Activated CD8-positive, alpha-beta memory T cell treated with anti-CD3 and anti-CD28 coated beads, Interleukin-2, amount 10 ng/mL, durations not matched to agents 7 days and 5 days (primary cell): Measurements from ENCODE around the gene STK11. TPM values are rescaled to one million over a fixed set of nuclear protein-coding genes. Genes with fewer than 3 reads are reported as not detected.

Experiments
- ATAC-seq: fragments of 150-1000 bp; cut with Tn5 transposase; one replicate; pipeline ENCODE4 v1.10.0; 2021; ENCODE audit warnings: moderate library complexity
- CTCF ChIA-PET: fragments of 350-600 bp; sonication (Branson Sonifier 250); formaldehyde crosslinking; loops from one replicate; lab custom pipeline; 2021; ENCODE audit warnings: antibody characterized with exemption; lab: Charles Lee
- DNase-seq: peaks from one replicate; pipeline ENCODE4 v3.0.0-alpha.2; 2020
- H3K27ac Mint-ChIP-seq: one replicate; pipeline ENCODE4 v1.8.0; 2021; ENCODE audit warnings: mild to moderate bottlenecking, mixed read lengths
- H3K27me3 Mint-ChIP-seq: one replicate; pipeline ENCODE4 v1.8.0; 2021; ENCODE audit warnings: mixed read lengths
- H3K36me3 Mint-ChIP-seq: one replicate; pipeline ENCODE4 v1.8.0; 2021; ENCODE audit warnings: mild to moderate bottlenecking, mixed read lengths
- H3K4me1 Mint-ChIP-seq: one replicate; pipeline ENCODE4 v1.8.0; 2021; ENCODE audit warnings: mixed read lengths
- H3K4me3 Mint-ChIP-seq: one replicate; pipeline ENCODE4 v1.8.0; 2021; ENCODE audit warnings: mild to moderate bottlenecking, moderate library complexity, mixed read lengths
- H3K9me3 Mint-ChIP-seq: one replicate; pipeline ENCODE4 v1.8.0; 2022; ENCODE audit warnings: low read depth, mixed read lengths
- total RNA-seq, 2 experiments: library from RNA; stranded (reverse); gene quantifications; one replicate each; pipeline ENCODE4 v1.2.3, GENCODE V29; 2021

The STK11 gene
- total RNA-seq, 2 experiments from 2014 or later = 76.7 to 80.5 TPM

GRCh38 chr19:1236576-1236975, 31.0 kb downstream of the STK11 start:
- Mint-ChIP-seq H3K4me3 (no peak overlapping the region), H3K4me1 (peaks cover 15% of the 10 kb centered on the region), H3K27ac (no peak overlapping the region), H3K36me3 (no peaks in the 10 kb centered on the region), H3K9me3 (no peaks in the 10 kb centered on the region), H3K27me3 (peaks cover 16% of the 10 kb centered on the region)
- ATAC-seq (no peak), DNase-seq (no peak)
- CTCF ChIA-PET = interaction anchor here (0.7 kb wide), 1 partner anchor 70 kb away, joined by 3 read pairs; no protein-coding TSS in a partner anchor

GRCh38 chr19:1237027-1237659, 31.6 kb downstream of the STK11 start:
- DNase-seq (no peak), ATAC-seq (no peak)
- H3K36me3 Mint-ChIP-seq = no peaks in the 10 kb centered on the region
- peaks cover 16% of the 10 kb centered on the region for H3K4me1 Mint-ChIP-seq
- no peak overlapping the region for H3K27ac Mint-ChIP-seq
- no peaks in the 10 kb centered on the region for H3K9me3 Mint-ChIP-seq
- H3K4me3 Mint-ChIP-seq = no peak overlapping the region
- peaks cover 16% of the 10 kb centered on the region for H3K27me3 Mint-ChIP-seq
- CTCF ChIA-PET = no interaction called here

GRCh38 chr19:1237754-1238368, 32.3 kb downstream of the STK11 start, which contains the start of gene CBARP:
CBARP (minus strand) TSS chr19:1238005; CDS start chr19:1236100, 1,905 bp downstream.
- Mint-ChIP-seq H3K4me1 (peaks cover 23% of the 10 kb centered on the region), H3K4me3 (peak within 1 kb of the TSS; percentile 46), H3K27me3 (peaks cover 16% of the 10 kb centered on the region), H3K36me3 (no peaks in the 10 kb centered on the region), H3K9me3 (no peaks in the 10 kb centered on the region), H3K27ac (no peak within 1 kb of the TSS)
- ATAC-seq = no peak
- CTCF ChIA-PET = interaction anchor here (1.0 to 10.1 kb wide), 4 partner anchors 15 to 318 kb away, joined by 3 to 723 read pairs (median 4); partner anchors contain the start of gene CIRBP
- no peak for DNase-seq

GRCh38 chr19:1238369-1239303, 33.1 kb downstream of the STK11 start:
- no peaks in the 10 kb centered on the region for H3K9me3 Mint-ChIP-seq
- H3K27ac Mint-ChIP-seq = no peak overlapping the region
- no peak for DNase-seq
- H3K4me1 Mint-ChIP-seq = peaks cover 31% of the 10 kb centered on the region
- CTCF ChIA-PET = interaction anchor here (0.8 to 10.1 kb wide), 7 partner anchors 16 to 319 kb away, joined by 3 to 723 read pairs (median 3); partner anchors contain the start of gene CIRBP
- H3K36me3 Mint-ChIP-seq = no peaks in the 10 kb centered on the region
- H3K4me3 Mint-ChIP-seq = peak overlapping the region; percentile 46
- ATAC-seq = no peak
- H3K27me3 Mint-ChIP-seq = peaks cover 16% of the 10 kb centered on the region

- ATAC-seq = no peak
- CTCF ChIA-PET = interaction anchor here (1.0 to 10.1 kb wide), 5 partner anchors 17 to 211 kb away, joined by 3 to 723 read pairs (median 3); partner anchors contain the start of gene CIRBP
- H3K9me3 Mint-ChIP-seq = no peaks in the 10 kb centered on the region
- H3K27me3 Mint-ChIP-seq = peaks cover 16% of the 10 kb centered on the region
- no peak overlapping the region for H3K27ac Mint-ChIP-seq
- H3K4me1 Mint-ChIP-seq = peaks cover 31% of the 10 kb centered on the region
- no peak overlapping the region for H3K4me3 Mint-ChIP-seq
- H3K36me3 Mint-ChIP-seq = no peaks in the 10 kb centered on the region
- no peak for DNase-seq
Measured at GRCh38 chr19:1239420-1239795, 33.8 kb downstream of the STK11 start.

- CTCF ChIA-PET = interaction anchor here (0.6 to 10.1 kb wide), 21 partner anchors 9 to 333 kb away, joined by 3 to 723 read pairs (median 3); partner anchors contain the start of genes CIRBP, CNN2 and FAM174C
- Mint-ChIP-seq H3K27ac (peak overlapping the region; percentile 66), H3K4me1 (peaks cover 35% of the 10 kb centered on the region), H3K36me3 (no peaks in the 10 kb centered on the region), H3K27me3 (peaks cover 16% of the 10 kb centered on the region), H3K4me3 (peak overlapping the region; percentile 73), H3K9me3 (no peaks in the 10 kb centered on the region)
- ATAC-seq (peak; percentile 65), DNase-seq (peak; percentile 93)
Measured at GRCh38 chr19:1239796-1240737, 34.5 kb downstream of the STK11 start.

- peak overlapping the region; percentile 84 for H3K27ac Mint-ChIP-seq
- no peaks in the 10 kb centered on the region for H3K9me3 Mint-ChIP-seq
- DNase-seq = no peak
- CTCF ChIA-PET = interaction anchor here (0.6 to 10.1 kb wide), 23 partner anchors 8 to 378 kb away, joined by 3 to 723 read pairs (median 3); partner anchors contain the start of genes CIRBP, CNN2, FAM174C and WDR18
- H3K4me1 Mint-ChIP-seq = peaks cover 35% of the 10 kb centered on the region
- no peaks in the 10 kb centered on the region for H3K36me3 Mint-ChIP-seq
- peak overlapping the region; percentile 73 for H3K4me3 Mint-ChIP-seq
- ATAC-seq = no peak
- peaks cover 14% of the 10 kb centered on the region for H3K27me3 Mint-ChIP-seq
Measured at GRCh38 chr19:1240925-1241324, 35.3 kb downstream of the STK11 start.

- H3K27ac Mint-ChIP-seq = peak within 1 kb of the TSS; percentile 84
- CTCF ChIA-PET = interaction anchor here (0.6 to 10.1 kb wide), 14 partner anchors 18 to 379 kb away, joined by 3 to 723 read pairs (median 4); partner anchors contain the start of genes CIRBP, CNN2, FAM174C and WDR18
- peak; percentile 96 for DNase-seq
- no peaks in the 10 kb centered on the region for H3K9me3 Mint-ChIP-seq
- H3K4me1 Mint-ChIP-seq = peaks cover 35% of the 10 kb centered on the region
- H3K36me3 Mint-ChIP-seq = no peaks in the 10 kb centered on the region
- peak within 1 kb of the TSS; percentile 73 for H3K4me3 Mint-ChIP-seq
- peak; percentile 76 for ATAC-seq
- peaks cover 13% of the 10 kb centered on the region for H3K27me3 Mint-ChIP-seq
Measured at GRCh38 chr19:1241417-1242095, 36.0 kb downstream of the STK11 start, which contains the start of gene ATP5F1D. ATP5F1D (plus strand) TSS chr19:1241751; CDS start chr19:1241851, 100 bp downstream.

- peaks cover 5% of the 10 kb centered on the region for H3K27me3 Mint-ChIP-seq
- DNase-seq = peak; percentile 91
- peak overlapping the region; percentile 87 for H3K27ac Mint-ChIP-seq
- peaks cover 28% of the 10 kb centered on the region for H3K4me1 Mint-ChIP-seq
- no peaks in the 10 kb centered on the region for H3K9me3 Mint-ChIP-seq
- CTCF ChIA-PET = interaction anchor here (0.7 to 10.1 kb wide), 48 partner anchors 12 to 611 kb away, joined by 3 to 723 read pairs (median 4); partner anchors contain the start of genes ABCA7, CIRBP, CNN2 and FAM174C
- peak overlapping the region; percentile 59 for H3K4me3 Mint-ChIP-seq
- no peaks in the 10 kb centered on the region for H3K36me3 Mint-ChIP-seq
- ATAC-seq = peak; percentile 38
Measured at GRCh38 chr19:1243768-1244692, 38.5 kb downstream of the STK11 start.

- H3K36me3 Mint-ChIP-seq = peaks cover 2% of the 10 kb centered on the region
- no peaks in the 10 kb centered on the region for H3K27me3 Mint-ChIP-seq
- peak overlapping the region; percentile 87 for H3K27ac Mint-ChIP-seq
- peak overlapping the region; percentile 59 for H3K4me3 Mint-ChIP-seq
- no peaks in the 10 kb centered on the region for H3K9me3 Mint-ChIP-seq
- ATAC-seq (no peak), DNase-seq (no peak)
- CTCF ChIA-PET = interaction anchor here (0.7 to 10.1 kb wide), 45 partner anchors 12 to 611 kb away, joined by 3 to 723 read pairs (median 5); partner anchors contain the start of genes ABCA7, CIRBP, CNN2 and FAM174C
- peaks cover 28% of the 10 kb centered on the region for H3K4me1 Mint-ChIP-seq
Measured at GRCh38 chr19:1244693-1245451, 39.3 kb downstream of the STK11 start.
